HG02840 (cell line): Measurements from ENCODE around the gene BAIAP2L2.
"Not testable (repeated sequence)": the region's sequence is repeated elsewhere in the genome, so short reads cannot be mapped to it uniquely, and the experiment has no call there.

Experiments used
- ATAC-seq: cut with Tn5 transposase; IDR thresholded peaks from one replicate; pipeline ENCODE4 v1.9.1; 2021; ENCODE audit warnings: mild to moderate bottlenecking, moderate library complexity, moderate number of reproducible peaks; ENCODE audit not compliant: unreplicated experiment, low FRiP score

BAIAP2L2 gene

GRCh38 chr22:38041760-38042487, 68.6 kb downstream of the BAIAP2L2 start:
- no peak for ATAC-seq

- no peak for ATAC-seq
Observed at GRCh38 chr22:38040953-38041759, 69.3 kb downstream of the BAIAP2L2 start.

DNA sequence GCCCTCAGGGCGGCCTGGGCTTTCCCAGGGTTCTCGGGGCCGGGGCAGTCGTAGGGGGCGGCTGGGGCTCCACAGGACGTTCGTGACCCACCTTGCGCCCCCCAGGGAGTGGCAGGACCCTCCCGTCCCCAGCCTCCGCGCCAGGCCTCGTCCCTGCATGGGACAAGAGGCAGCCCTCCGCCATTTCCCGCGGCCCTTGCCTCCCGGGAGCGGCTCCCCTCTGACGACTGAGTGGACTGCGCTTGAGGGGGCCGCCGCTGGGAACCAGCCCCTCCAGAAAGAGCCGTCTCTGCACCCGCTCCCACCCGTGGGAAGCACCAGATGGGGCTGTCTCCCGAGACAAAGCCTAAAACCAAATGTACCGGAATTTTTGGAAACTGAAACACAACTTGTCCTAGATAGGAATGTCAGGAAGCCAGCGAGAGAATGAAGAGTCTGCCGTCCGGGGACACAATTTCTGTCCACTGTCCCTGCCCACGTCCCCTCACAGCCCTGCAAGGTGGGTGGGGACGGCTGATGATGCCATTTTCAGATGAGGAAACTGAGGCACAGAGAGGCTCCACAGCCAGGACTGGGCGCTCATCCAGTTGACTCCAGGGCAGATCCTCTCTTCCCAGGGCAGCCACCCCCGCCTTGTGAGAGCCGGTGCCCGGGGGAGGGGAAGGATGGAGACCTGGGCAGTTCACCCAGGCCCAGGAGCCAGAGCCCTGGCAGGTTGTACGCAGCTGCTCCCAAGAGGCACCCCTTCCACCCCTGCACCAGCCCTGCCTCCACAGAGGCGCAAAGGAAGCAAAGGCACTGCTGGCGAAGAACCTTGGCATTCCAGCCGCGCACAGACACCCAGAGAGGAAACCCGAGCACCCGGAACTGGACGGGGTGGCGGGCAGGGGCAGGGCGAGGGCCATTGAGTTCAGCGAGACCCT, 71.3 kb downstream of the BAIAP2L2 start:
- ATAC-seq: no peak

DNA sequence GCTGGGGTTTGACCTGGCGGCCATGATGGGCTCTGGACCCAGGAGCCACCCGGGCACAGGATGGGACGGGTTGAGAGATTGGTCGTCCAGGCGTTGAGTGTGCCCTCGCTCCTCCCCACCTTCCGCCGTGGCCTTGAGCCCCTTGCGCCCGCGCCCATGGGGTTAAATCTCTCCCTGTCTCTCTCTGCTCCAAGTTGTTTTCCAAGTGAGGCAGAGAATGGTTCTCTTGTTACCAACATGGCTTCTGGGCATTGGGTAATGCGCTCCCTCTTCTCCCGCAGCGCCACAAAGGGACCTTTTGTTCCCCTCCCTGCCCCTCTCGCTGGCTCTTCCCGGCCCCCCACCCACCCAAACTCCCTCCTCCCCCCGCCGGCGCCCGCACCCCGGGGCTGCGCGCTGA, 72.1 kb downstream of the BAIAP2L2 start:
- no peak for ATAC-seq

GRCh38 chr22:38037367-38038150, 72.9 kb downstream of the BAIAP2L2 start:
- not testable (repeated sequence) for ATAC-seq

- ATAC-seq: no peak
Observed at GRCh38 chr22:38036392-38037062, 74.0 kb downstream of the BAIAP2L2 start.

DNA sequence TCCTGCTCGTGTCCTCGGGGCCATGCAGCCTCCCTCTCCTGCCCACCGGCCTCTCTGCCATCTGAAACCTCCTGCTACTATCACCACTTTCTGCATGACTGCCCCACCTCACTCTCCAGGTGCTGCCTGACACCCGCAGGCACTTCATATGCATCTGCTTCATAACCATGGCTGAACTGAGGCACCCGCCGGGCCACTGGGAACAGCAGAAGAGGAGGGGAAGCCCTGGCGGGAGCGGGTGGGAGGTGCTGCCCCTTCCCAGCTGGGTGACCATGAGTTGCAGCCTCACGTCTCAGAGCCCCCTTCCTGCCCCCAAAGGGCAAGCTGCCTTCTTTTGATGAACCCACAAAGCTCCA, 75.0 kb downstream of the BAIAP2L2 start:
- no peak for ATAC-seq
